ENCODE results near the gene IGSF21. TPM values are rescaled to one million over a fixed set of nuclear protein-coding genes. Genes with fewer than 3 reads are reported as not detected.

IGSF21 gene
- total and polyA plus RNA-seq, 2 donors (not counting 3 experiments of a cell fraction or from before 2014, with no cell fraction given): not detected

DNA sequence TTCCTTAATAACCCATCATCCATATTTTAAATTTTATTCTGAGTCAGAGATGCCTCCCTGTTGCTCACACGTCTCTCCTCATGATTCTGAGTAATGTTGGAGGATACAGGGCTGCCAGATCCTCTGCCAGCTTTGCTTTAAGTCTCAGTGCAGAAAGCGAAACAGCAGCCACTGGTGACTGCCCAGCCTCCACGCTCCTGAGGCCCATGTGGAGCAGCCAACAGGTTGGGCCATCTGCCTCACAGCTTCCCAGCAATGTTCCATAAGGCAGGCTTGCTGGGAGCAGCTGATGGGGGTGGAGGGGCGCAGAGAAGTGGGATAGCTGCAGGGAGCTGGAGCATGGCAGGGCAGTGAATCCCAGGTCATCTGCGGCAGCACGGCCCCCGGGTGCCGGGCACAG is 104.2 kb downstream of the IGSF21 start:
- Histone ChIP-seq H3K36me3 (ENCODE audit: control insufficient read depth in 2 of 2, extremely low read depth in 1 of 2, insufficient read depth in 2 of 2, low read length in 2 of 2) (no peaks in the 10 kb centered on the region), H3K27me3 (ENCODE audit: control insufficient read depth in 2 of 2, insufficient read depth in 2 of 2, low read length in 2 of 2) (no peaks in the 10 kb centered on the region), H4K20me1 (replicated peaks; ENCODE audit: control insufficient read depth, extremely low read depth, insufficient read depth, low read length) (no peaks in the 10 kb centered on the region), H3K79me2 (ENCODE audit: control insufficient read depth, insufficient read depth, low read length) (no peaks in the 10 kb centered on the region), H3K4me2 (ENCODE audit: insufficient read depth, low read length) (no peak overlapping the region), H3K4me3 (replicated peaks in 1 of 3; ENCODE audit: insufficient read depth in 1 of 3, low read depth in 1 of 3, low read length in 3 of 3) (no peak overlapping the region), H3K4me1 (ENCODE audit: control insufficient read depth, extremely low read depth, insufficient read depth, low read length) (no peaks in the 10 kb centered on the region), H2AFZ (ENCODE audit: low read depth, low read length) (no peak overlapping the region), H3K9me1 (replicated peaks; ENCODE audit: control insufficient read depth, extremely low read depth, insufficient read depth, low read length) (no peaks in the 10 kb centered on the region), H3K9ac (replicated peaks; ENCODE audit: extremely low read depth, insufficient read depth, low read length) (no peak overlapping the region), H3K9me3 (replicated peaks; ENCODE audit: control insufficient read depth, insufficient read depth, low read length) (no peaks in the 10 kb centered on the region), H3K27ac (ENCODE audit: insufficient read depth, low read depth, low read length) (no peak overlapping the region)
- ChIA-PET CTCF (no interaction called here), POLR2A (no interaction called here)
- FAIRE-seq (no peak), DNase-seq (ENCODE audit: low read depth, low spot score) (no peak)
- intact Hi-C loops (cut with micrococcal nuclease) (no loop called here), dilution Hi-C loops (cut with MboI; ENCODE audit: extremely low pct_ligation_motif_present, low sequenced_read_pairs) (no loop called here)
- no TSS peak for BruUV-seq (replicated peaks)
- no peak for TF ChIP-seq GATA2 (IDR thresholded peaks at IDR 0.05; ENCODE audit: insufficient read depth, insufficient read length, low read depth, low read length)
- TF ChIP-seq MAX (IDR thresholded peaks at IDR 0.05; ENCODE audit: insufficient read depth, insufficient read length): no peak
- TF ChIP-seq, protein P1, sequence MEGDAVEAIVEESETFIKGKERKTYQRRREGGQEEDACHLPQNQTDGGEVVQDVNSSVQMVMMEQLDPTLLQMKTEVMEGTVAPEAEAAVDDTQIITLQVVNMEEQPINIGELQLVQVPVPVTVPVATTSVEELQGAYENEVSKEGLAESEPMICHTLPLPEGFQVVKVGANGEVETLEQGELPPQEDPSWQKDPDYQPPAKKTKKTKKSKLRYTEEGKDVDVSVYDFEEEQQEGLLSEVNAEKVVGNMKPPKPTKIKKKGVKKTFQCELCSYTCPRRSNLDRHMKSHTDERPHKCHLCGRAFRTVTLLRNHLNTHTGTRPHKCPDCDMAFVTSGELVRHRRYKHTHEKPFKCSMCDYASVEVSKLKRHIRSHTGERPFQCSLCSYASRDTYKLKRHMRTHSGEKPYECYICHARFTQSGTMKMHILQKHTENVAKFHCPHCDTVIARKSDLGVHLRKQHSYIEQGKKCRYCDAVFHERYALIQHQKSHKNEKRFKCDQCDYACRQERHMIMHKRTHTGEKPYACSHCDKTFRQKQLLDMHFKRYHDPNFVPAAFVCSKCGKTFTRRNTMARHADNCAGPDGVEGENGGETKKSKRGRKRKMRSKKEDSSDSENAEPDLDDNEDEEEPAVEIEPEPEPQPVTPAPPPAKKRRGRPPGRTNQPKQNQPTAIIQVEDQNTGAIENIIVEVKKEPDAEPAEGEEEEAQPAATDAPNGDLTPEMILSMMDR (IDR thresholded peaks at IDR 0.05; ENCODE audit: extremely low read depth in 1 of 2, insufficient read depth in 1 of 2, low read depth in 1 of 2, low read length in 2 of 2): no peak

GRCh38 chr1:18217398-18218043 is 109.9 kb downstream of the IGSF21 start:
- no peaks in the 10 kb centered on the region for H3K36me3 ChIP-seq (ENCODE audit: control insufficient read depth in 2 of 2, extremely low read depth in 1 of 2, insufficient read depth in 2 of 2, low read length in 2 of 2)
- H3K9me1 ChIP-seq (replicated peaks; ENCODE audit: control insufficient read depth, extremely low read depth, insufficient read depth, low read length): no peaks in the 10 kb centered on the region
- no peaks in the 10 kb centered on the region for H3K9me3 ChIP-seq (replicated peaks; ENCODE audit: control insufficient read depth, insufficient read depth, low read length)
- CTCF ChIA-PET: no interaction called here
- DNase-seq (ENCODE audit: low read depth, low spot score) (no peak), FAIRE-seq (no peak)
- no peak overlapping the region for H3K4me3 ChIP-seq (replicated peaks in 1 of 3; ENCODE audit: insufficient read depth in 1 of 3, low read depth in 1 of 3, low read length in 3 of 3)
- no peaks in the 10 kb centered on the region for H3K79me2 ChIP-seq (ENCODE audit: control insufficient read depth, insufficient read depth, low read length)
- no peak overlapping the region for H3K27ac ChIP-seq (ENCODE audit: insufficient read depth, low read depth, low read length)
- H3K4me2 ChIP-seq (ENCODE audit: insufficient read depth, low read length): no peak overlapping the region
- POLR2A ChIA-PET: no interaction called here
- no peak overlapping the region for H2AFZ ChIP-seq (ENCODE audit: low read depth, low read length)
- no peaks in the 10 kb centered on the region for H3K27me3 ChIP-seq (ENCODE audit: control insufficient read depth in 2 of 2, insufficient read depth in 2 of 2, low read length in 2 of 2)
- H4K20me1 ChIP-seq (replicated peaks; ENCODE audit: control insufficient read depth, extremely low read depth, insufficient read depth, low read length): no peaks in the 10 kb centered on the region
- dilution Hi-C loops (cut with MboI; ENCODE audit: extremely low pct_ligation_motif_present, low sequenced_read_pairs): no loop called here
- no peaks in the 10 kb centered on the region for H3K4me1 ChIP-seq (ENCODE audit: control insufficient read depth, extremely low read depth, insufficient read depth, low read length)
- BruUV-seq (replicated peaks): no TSS peak
- TF ChIP-seq, protein P1 (IDR thresholded peaks at IDR 0.05; ENCODE audit: extremely low read depth in 1 of 2, insufficient read depth in 1 of 2, low read depth in 1 of 2, low read length in 2 of 2): no peak
- no peak for TF ChIP-seq POLR2AphosphoS5 (IDR thresholded peaks at IDR 0.05; ENCODE audit: insufficient read depth, low read depth, low read length)
- no peak overlapping the region for H3K9ac ChIP-seq (replicated peaks; ENCODE audit: extremely low read depth, insufficient read depth, low read length)
- intact Hi-C loops (cut with micrococcal nuclease): no loop called here
